CD4-positive, alpha-beta memory T cell (primary cell): ENCODE measurements around the gene PAXX. TPM values are rescaled to one million over a fixed set of nuclear protein-coding genes. Genes with fewer than 3 reads are reported as not detected.

Source experiments
- CTCF ChIA-PET: fragments of 350-600 bp; sonication (Branson Sonifier 250); formaldehyde crosslinking; loops from one replicate; lab custom pipeline; 2021; ENCODE audit warnings: inconsistent platforms; ENCODE audit not compliant: partially characterized antibody; lab: Charles Lee
- POLR2A ChIA-PET: fragments of 350-600 bp; sonication (Branson Sonifier 250); formaldehyde crosslinking; loops from one replicate; lab custom pipeline; 2021; ENCODE audit not compliant: partially characterized antibody; lab: Charles Lee
- DNase-seq, 5 donors: peaks; one replicate each; pipeline versions ENCODE4 v3.0.0 to v3.0.0-alpha.2; 2020 to 2022; ENCODE audit warnings: mixed read lengths in 1 of 5
- H3K27ac ChIP-seq: one replicate; pipeline ENCODE4 v1.7.0; 2013; ENCODE audit warnings: low read depth, low read length
- H3K27me3 ChIP-seq: 2 replicates; pipeline ENCODE4 v1.7.0; 2013; ENCODE audit warnings: mild to moderate bottlenecking, low read length, moderate library complexity; ENCODE audit not compliant: insufficient read depth
- H3K36me3 ChIP-seq: 2 replicates; pipeline ENCODE4 v1.7.0; 2013; ENCODE audit warnings: mild to moderate bottlenecking, low read length, moderate library complexity; ENCODE audit not compliant: insufficient read depth
- H3K4me1 ChIP-seq: 2 replicates; pipeline ENCODE4 v1.7.0; 2013; ENCODE audit warnings: mild to moderate bottlenecking, low read length, moderate library complexity; ENCODE audit not compliant: insufficient read depth
- H3K4me3 ChIP-seq, 2 donors: one replicate each; pipeline ENCODE4 v1.7.0; 2013; ENCODE audit warnings: low read length in 2 of 2, mild to moderate bottlenecking in 1 of 2
- H3K9me3 ChIP-seq, 2 donors: one replicate each; pipeline ENCODE4 v1.7.0; 2013; ENCODE audit warnings: low read length in 2 of 2, control low read depth in 1 of 2; ENCODE audit not compliant: control insufficient read depth in 1 of 2
- H3K27ac Mint-ChIP-seq, 7 donors: one replicate each; pipeline ENCODE4 v1.8.0; 2020 to 2021; ENCODE audit warnings: mixed read lengths in 7 of 7, mild to moderate bottlenecking in 6 of 7, inconsistent platforms in 3 of 7, moderate library complexity in 3 of 7
- H3K27me3 Mint-ChIP-seq, 2 donors: one replicate each; pipeline ENCODE4 v1.8.0; 2020 to 2021; ENCODE audit warnings: mixed read lengths in 2 of 2
- H3K36me3 Mint-ChIP-seq, 2 donors: one replicate each; pipeline ENCODE4 v1.8.0; 2020 to 2021; ENCODE audit warnings: mixed read lengths in 2 of 2, inconsistent platforms in 1 of 2, mild to moderate bottlenecking in 1 of 2
- H3K4me1 Mint-ChIP-seq, 4 donors: one replicate each; pipeline ENCODE4 v1.8.0; 2020 to 2021; ENCODE audit warnings: mixed read lengths in 4 of 4, mild to moderate bottlenecking in 1 of 4
- H3K4me3 Mint-ChIP-seq, 8 donors: one replicate each; pipeline ENCODE4 v1.8.0; 2020 to 2021; ENCODE audit warnings: mixed read lengths in 8 of 8, mild to moderate bottlenecking in 7 of 8, moderate library complexity in 6 of 8, inconsistent platforms in 3 of 8
- H3K9me3 Mint-ChIP-seq, 8 donors: one replicate each; pipeline ENCODE4 v1.8.0; 2020 to 2021; ENCODE audit warnings: mixed read lengths in 8 of 8, mild to moderate bottlenecking in 5 of 8, inconsistent platforms in 3 of 8, moderate library complexity in 1 of 8
- intact Hi-C: fragments of 100-400 bp; cut with micrococcal nuclease; formaldehyde crosslinking; loops from one replicate; pipeline ENCODE4 v1.15.1; 2023
- polyA plus RNA-seq, 2 donors: library from polyadenylated mRNA; unstranded; fragments of 300-500 nt; fragmentation: Illumina TruSeq; gene quantifications; one replicate each; pipeline ENCODE4 v1.2.3, GENCODE V29; 2021
- total RNA-seq, 2 experiments: library from RNA; stranded (reverse); gene quantifications; one replicate each; pipeline ENCODE4 v1.2.3, GENCODE V29; 2021

PAXX gene
- total and polyA plus RNA-seq, 4 experiments from 2014 or later = 76.0 to 103 (median 97.5) TPM

- peaks cover 0 to 10% of the 10 kb centered on the region in 2 donors for H3K36me3 Mint-ChIP-seq
- Histone ChIP-seq H3K9me3 (no peaks in the 10 kb centered on the region), H3K27ac (no peak overlapping the region), H3K36me3 (peaks cover 7% of the 10 kb centered on the region), H3K4me1 (peaks cover 68% of the 10 kb centered on the region), H3K27me3 (no peaks in the 10 kb centered on the region), H3K4me3 (no peak overlapping the region)
- intact Hi-C loops = no loop called here
- H3K27me3 Mint-ChIP-seq = no peaks in the 10 kb centered on the region
- H3K9me3 Mint-ChIP-seq = no peaks in the 10 kb centered on the region
- DNase-seq = no peak
- H3K4me1 Mint-ChIP-seq = peaks cover 17 to 69% (median 37%) of the 10 kb centered on the region in 4 donors
- CTCF ChIA-PET = interaction anchor here (1.3 to 2.7 kb wide), 6 partner anchors 11 to 152 kb away, joined by 4 to 14 read pairs (median 10); partner anchors contain the start of gene AJM1
- H3K4me3 Mint-ChIP-seq = no peak overlapping the region
- POLR2A ChIA-PET = interaction anchor here (0.6 to 6.9 kb wide), 20 partner anchors 9 to 268 kb away, joined by 3 to 57 read pairs (median 8); partner anchors contain the start of genes ABCA2, AJM1, C8G and FBXW5
- no peak overlapping the region for H3K27ac Mint-ChIP-seq
These were observed 3.1 kb downstream of the PAXX start for GRCh38 chr9:136995362-136995761.

- no peaks in the 10 kb centered on the region for H3K27me3 ChIP-seq
- Mint-ChIP-seq H3K27me3 (no peaks in the 10 kb centered on the region), H3K36me3 (peaks cover 0 to 10% of the 10 kb centered on the region in 2 donors), H3K27ac (peak overlapping the region in 6 of 7 donors; percentile 53 to 93 (median 80)), H3K9me3 (no peaks in the 10 kb centered on the region), H3K4me3 (peak overlapping the region; percentile 26 to 77 (median 59)), H3K4me1 (peaks cover 16 to 69% (median 36%) of the 10 kb centered on the region in 4 donors)
- H3K36me3 ChIP-seq = peaks cover 7% of the 10 kb centered on the region
- no peak for DNase-seq
- H3K9me3 ChIP-seq = no peaks in the 10 kb centered on the region
- peak overlapping the region in 1 of 2 donors; percentile 32 for H3K4me3 ChIP-seq
- CTCF ChIA-PET = interaction anchor here (1.0 to 2.7 kb wide), 8 partner anchors 11 to 153 kb away, joined by 3 to 14 read pairs (median 6); partner anchors contain the start of gene AJM1
- POLR2A ChIA-PET = interaction anchor here (0.6 to 6.9 kb wide), 26 partner anchors 9 to 269 kb away, joined by 3 to 57 read pairs (median 4); partner anchors contain the start of genes ABCA2, AJM1, C8G and FBXW5
- H3K4me1 ChIP-seq = peaks cover 70% of the 10 kb centered on the region
- H3K27ac ChIP-seq = peak overlapping the region; percentile 39
- intact Hi-C loops = no loop called here
These were observed 3.6 kb downstream of the PAXX start for GRCh38 chr9:136995772-136996311.

DNA sequence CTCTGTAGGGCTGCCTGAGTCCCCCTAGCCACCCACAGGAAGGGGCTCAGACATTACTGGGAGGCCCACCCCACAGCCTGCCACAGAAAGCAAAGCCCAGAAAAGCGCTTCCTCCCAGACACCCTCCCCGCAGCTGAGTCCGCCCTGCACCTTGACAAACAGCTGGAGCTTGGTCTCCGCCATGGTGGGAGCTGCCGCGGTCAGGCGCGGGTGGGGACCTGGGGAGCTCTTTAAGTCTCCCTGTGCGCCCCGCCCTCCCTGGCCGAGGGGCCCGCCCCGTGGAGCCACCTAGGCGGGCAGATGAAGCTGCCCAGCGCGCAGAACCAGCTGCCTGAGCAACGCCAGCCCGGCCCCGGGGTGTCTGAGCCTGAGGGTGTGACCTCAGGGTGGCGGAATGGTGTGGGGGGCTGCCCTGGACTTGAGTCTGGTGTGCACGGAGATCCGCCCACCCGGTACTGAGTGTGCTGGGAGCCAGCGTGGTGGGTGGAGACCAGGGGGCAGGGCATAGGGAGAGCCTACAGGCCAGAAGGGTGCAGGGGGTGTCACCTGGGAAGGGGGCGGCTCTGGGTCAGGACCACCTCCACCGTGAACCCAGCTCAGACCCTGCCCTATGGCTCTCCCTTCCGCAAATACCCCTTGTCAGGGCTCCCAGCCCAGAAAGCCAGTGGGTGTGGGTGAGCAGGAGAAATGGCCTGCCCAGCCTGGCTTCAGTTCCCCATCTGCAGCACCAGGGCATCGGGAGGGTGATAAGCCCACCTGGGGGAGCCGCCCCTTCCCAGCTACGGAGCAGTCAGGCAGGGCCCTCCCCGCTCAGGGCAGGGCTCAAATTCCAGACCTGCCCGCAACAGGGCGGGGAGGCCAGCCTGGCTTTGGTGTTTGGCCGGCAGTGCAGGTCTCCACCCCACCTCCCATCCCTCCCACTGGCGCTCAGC lies 4.4 kb downstream of the PAXX start, which contains the start of gene CLIC3:
TSS of gene CLIC3 (minus strand) at position 208 of the 932 bp plus-strand sequence. CDS start at position 183, 25 bp downstream.
- Histone ChIP-seq H3K36me3 (peaks cover 7% of the 10 kb centered on the region), H3K9me3 (no peaks in the 10 kb centered on the region), H3K27ac (peak within 1 kb of the TSS; percentile 39), H3K27me3 (no peaks in the 10 kb centered on the region), H3K4me1 (peaks cover 62% of the 10 kb centered on the region), H3K4me3 (peak within 1 kb of the TSS in 1 of 2 donors; percentile 32)
- Mint-ChIP-seq H3K9me3 (no peaks in the 10 kb centered on the region), H3K4me1 (peaks cover 15 to 63% (median 31%) of the 10 kb centered on the region in 4 donors), H3K27me3 (no peaks in the 10 kb centered on the region), H3K27ac (peak within 1 kb of the TSS; percentile 57 to 93 (median 89)), H3K4me3 (peak within 1 kb of the TSS; percentile 36 to 77 (median 71)), H3K36me3 (peaks cover 0 to 10% of the 10 kb centered on the region in 2 donors)
- intact Hi-C loops = no loop called here
- peak; percentile 42 to 76 (median 49) for DNase-seq
- CTCF ChIA-PET = interaction anchor here (0.9 to 2.7 kb wide), 10 partner anchors 12 to 154 kb away, joined by 3 to 14 read pairs (median 5); partner anchors contain the start of genes ABCA2 and AJM1
- POLR2A ChIA-PET = interaction anchor here (0.6 to 6.9 kb wide), 30 partner anchors 8 to 270 kb away, joined by 3 to 57 read pairs (median 4); partner anchors contain the start of genes ABCA2, AJM1, C8G and FBXW5

DNA sequence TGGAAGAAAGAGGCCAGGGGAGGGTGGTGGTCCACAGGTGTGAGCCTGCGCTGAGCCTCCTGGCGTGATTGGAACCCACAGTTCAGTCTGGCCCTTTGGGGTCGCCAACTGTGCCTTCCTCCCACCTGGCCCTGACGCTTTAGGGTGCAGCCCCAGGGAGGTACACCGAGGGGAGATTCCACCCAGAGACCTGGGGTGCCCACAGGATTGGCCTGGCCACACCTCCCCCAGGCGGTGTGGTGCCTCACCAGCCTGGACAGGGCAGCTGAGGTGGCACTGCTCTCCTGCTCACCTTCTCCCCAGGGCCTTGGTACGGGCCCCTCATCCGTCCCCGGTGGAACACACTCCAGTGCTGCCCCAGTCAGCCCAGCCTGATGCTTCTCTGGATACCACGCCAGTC lies 5.1 kb downstream of the PAXX start:
- Histone ChIP-seq H3K36me3 (peaks cover 7% of the 10 kb centered on the region), H3K4me3 (no peak overlapping the region), H3K27me3 (no peaks in the 10 kb centered on the region), H3K9me3 (no peaks in the 10 kb centered on the region), H3K27ac (peak overlapping the region; percentile 31), H3K4me1 (peaks cover 62% of the 10 kb centered on the region)
- intact Hi-C loops = no loop called here
- ChIA-PET POLR2A (interaction anchor here (0.8 to 6.9 kb wide), 12 partner anchors 17 to 95 kb away, joined by 3 to 57 read pairs (median 7); partner anchors contain the start of genes FUT7 and LCNL1), CTCF (interaction anchor here (1.7 to 2.7 kb wide), 5 partner anchors 31 to 154 kb away, joined by 4 to 14 read pairs (median 12); partner anchors contain the start of genes ABCA2 and AJM1)
- Mint-ChIP-seq H3K27ac (peak overlapping the region; percentile 90 to 95 (median 92)), H3K9me3 (no peaks in the 10 kb centered on the region), H3K4me3 (peak overlapping the region; percentile 69 to 78 (median 76)), H3K36me3 (peaks cover 0 to 10% of the 10 kb centered on the region in 2 donors), H3K27me3 (no peaks in the 10 kb centered on the region), H3K4me1 (peaks cover 15 to 62% (median 31%) of the 10 kb centered on the region in 4 donors)
- no peak for DNase-seq

DNA sequence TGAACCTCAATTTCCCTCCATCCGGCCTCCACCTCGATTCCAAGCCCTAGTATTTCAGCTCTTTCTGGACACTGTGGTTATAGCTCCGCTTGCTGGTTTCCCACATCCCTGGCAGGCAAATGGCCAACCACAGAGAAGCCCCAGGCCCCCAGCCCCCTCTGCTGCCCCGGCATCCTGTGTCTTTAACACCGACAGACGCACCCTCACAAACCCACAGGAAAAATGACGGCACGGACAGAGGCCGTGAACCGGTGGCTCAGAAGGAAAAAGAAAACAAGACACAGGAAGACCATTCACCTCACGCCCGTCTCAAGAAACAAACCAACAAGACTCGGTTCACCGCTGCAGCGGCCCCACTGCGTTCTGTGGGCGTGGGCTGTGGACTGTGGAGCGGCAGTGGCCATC lies 5.6 kb downstream of the PAXX start:
- DNase-seq = peak in 4 of 5 donors; percentile 32 to 66 (median 47)
- H3K27me3 Mint-ChIP-seq = no peaks in the 10 kb centered on the region
- no peaks in the 10 kb centered on the region for H3K27me3 ChIP-seq
- H3K9me3 ChIP-seq = no peaks in the 10 kb centered on the region
- H3K36me3 ChIP-seq = peaks cover 7% of the 10 kb centered on the region
- H3K36me3 Mint-ChIP-seq = peaks cover 0 to 6% of the 10 kb centered on the region in 2 donors
- H3K4me1 Mint-ChIP-seq = peaks cover 15 to 57% (median 31%) of the 10 kb centered on the region in 4 donors
- peaks cover 59% of the 10 kb centered on the region for H3K4me1 ChIP-seq
- H3K9me3 Mint-ChIP-seq = no peaks in the 10 kb centered on the region
- intact Hi-C loops = no loop called here
- H3K4me3 ChIP-seq = no peak overlapping the region
- H3K27ac ChIP-seq = peak overlapping the region; percentile 31
- POLR2A ChIA-PET = interaction anchor here (0.7 to 4.2 kb wide), 10 partner anchors 22 to 96 kb away, joined by 3 to 32 read pairs (median 5); partner anchors contain the start of gene FUT7
- H3K27ac Mint-ChIP-seq = peak overlapping the region; percentile 90 to 95 (median 92)
- peak overlapping the region; percentile 69 to 78 (median 76) for H3K4me3 Mint-ChIP-seq
- CTCF ChIA-PET = interaction anchor here (2.1 to 2.7 kb wide), 4 partner anchors 30 to 155 kb away, joined by 6 to 14 read pairs (median 12); partner anchors contain the start of genes ABCA2 and AJM1

DNA sequence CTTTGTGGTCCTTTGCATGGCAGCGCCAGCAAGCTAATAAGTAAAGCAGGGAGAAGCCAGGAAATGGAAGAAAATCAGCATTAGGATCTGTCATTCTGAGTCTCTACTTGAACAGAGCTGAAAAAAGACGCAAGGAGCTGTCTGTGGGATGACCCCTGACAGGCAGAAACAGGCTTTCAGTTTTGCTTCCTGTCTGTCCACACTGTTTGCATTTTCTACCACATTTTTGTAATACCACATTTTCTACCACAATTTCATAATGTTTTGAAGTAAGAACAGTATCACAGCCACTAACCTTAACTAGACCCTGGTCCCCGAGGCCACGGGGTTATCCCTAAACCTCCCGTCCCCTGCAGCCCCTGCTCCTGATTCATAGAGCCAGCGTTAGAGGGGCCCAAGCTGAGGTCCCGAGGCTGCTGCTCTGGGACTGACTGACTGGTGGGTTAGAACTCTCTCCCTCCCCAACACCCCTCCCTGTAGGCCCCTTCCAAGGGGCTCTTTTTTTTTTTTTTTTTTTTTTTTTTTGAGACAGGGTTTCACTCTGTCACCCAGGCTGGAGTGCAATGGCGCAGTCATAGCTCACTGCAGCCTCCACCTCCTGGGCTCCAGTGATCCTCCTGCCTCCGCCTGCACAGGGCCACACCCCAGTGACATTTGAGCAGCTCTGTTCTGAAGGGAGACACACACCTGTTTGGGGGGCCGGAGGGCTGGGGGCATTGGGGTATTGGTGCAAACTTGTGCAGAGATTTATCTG lies 8.1 kb downstream of the PAXX start:
- peaks cover 0 to 3% of the 10 kb centered on the region in 2 donors for H3K36me3 Mint-ChIP-seq
- Histone ChIP-seq H3K9me3 (no peaks in the 10 kb centered on the region), H3K4me1 (peaks cover 45% of the 10 kb centered on the region), H3K36me3 (no peaks in the 10 kb centered on the region), H3K4me3 (no peak overlapping the region), H3K27ac (no peak overlapping the region), H3K27me3 (no peaks in the 10 kb centered on the region)
- peak overlapping the region; percentile 65 to 92 (median 86) for H3K27ac Mint-ChIP-seq
- ChIA-PET POLR2A (interaction anchor here (0.7 to 1.9 kb wide), 11 partner anchors 9 to 311 kb away, joined by 3 to 7 read pairs (median 3); partner anchors contain the start of genes ABCA2, FUT7 and PAXX), CTCF (interaction anchor here (0.9 to 3.0 kb wide), 8 partner anchors 21 to 158 kb away, joined by 3 to 22 read pairs (median 4); partner anchors contain the start of genes ABCA2 and AJM1)
- H3K27me3 Mint-ChIP-seq = no peaks in the 10 kb centered on the region
- peak in 4 of 5 donors; percentile 40 to 53 (median 44) for DNase-seq
- H3K4me3 Mint-ChIP-seq = peak overlapping the region in 7 of 8 donors; percentile 26 to 81 (median 60)
- peaks cover 0 to 2% (median 0%) of the 10 kb centered on the region in 8 donors for H3K9me3 Mint-ChIP-seq
- peaks cover 13 to 50% (median 25%) of the 10 kb centered on the region in 4 donors for H3K4me1 Mint-ChIP-seq
- intact Hi-C loops = no loop called here
